ENCODE results near the gene IGFALS. TPM values are rescaled to one million over a fixed set of nuclear protein-coding genes. Genes with fewer than 3 reads are reported as not detected.

IGFALS gene
- total and polyA plus RNA-seq, 2 of the 4 experiments (the other 2 are of a cell fraction), result not detected

- peaks cover 12% of the 10 kb centered on the region for H3K4me1 ChIP-seq (ENCODE audit: control insufficient read depth, insufficient read depth, low read length)
- H3K23ac ChIP-seq (ENCODE audit: low read depth, low read length), result no peak overlapping the region
- DNase-seq (no peak), ATAC-seq (ENCODE audit: low read depth) (no peak)
- no peak overlapping the region for H2BK20ac ChIP-seq (ENCODE audit: low read depth, low read length)
- H4K91ac ChIP-seq (ENCODE audit: insufficient read depth, low read depth, low read length), result no peak overlapping the region
- H2BK15ac ChIP-seq (ENCODE audit: low read depth, low read length), result no peak overlapping the region
- no peak overlapping the region for H3K27ac ChIP-seq (ENCODE audit: insufficient read depth, low read length)
- H3K4me3 ChIP-seq (ENCODE audit: insufficient read depth, low read depth, low read length), result no peak overlapping the region
- no peak overlapping the region for H2BK5ac ChIP-seq (ENCODE audit: low read depth, low read length, poor library complexity, severe bottlenecking)
- H2AK9ac ChIP-seq (replicated peaks; ENCODE audit: low read depth, low read length, poor library complexity), result peak overlapping the region; percentile 13
- H3K9me3 ChIP-seq (ENCODE audit: control insufficient read depth, insufficient read depth, low read length), result no peaks in the 10 kb centered on the region
- 93% methylated on average over 5 of the region's 27 CpGs; no CpG with 5 or more reads in 1 of the 2 experiments for WGBS, 2 experiments (ENCODE audit: extremely low coverage in 2 of 2, insufficient read length in 1 of 2)
- no peak overlapping the region for H2AFZ ChIP-seq (replicated peaks; ENCODE audit: low read length, poor library complexity)
- in situ Hi-C loops (cut with MboI; ENCODE audit: low sequenced_read_pairs), result no loop called here
- H2BK120ac ChIP-seq (ENCODE audit: low read depth, low read length), result no peak overlapping the region
- dilution Hi-C loops (cut with HindIII; ENCODE audit: low sequenced_read_pairs, unreplicated experiment), result no loop called here
- peaks cover 10 to 40% of the 10 kb centered on the region in 2 experiments for H3K79me1 ChIP-seq (ENCODE audit: low read depth in 1 of 2, low read length in 2 of 2)
- TF ChIP-seq RFX5 (IDR thresholded peaks at IDR 0.05; ENCODE audit: low read depth, low read length), result no peak
- no peak for TF ChIP-seq SMC3 (IDR thresholded peaks at IDR 0.05; ENCODE audit: low read depth, low read length)
- TF ChIP-seq CEBPB (IDR thresholded peaks at IDR 0.05; ENCODE audit: low read depth, low read length), result no peak
- TF ChIP-seq USF2 (IDR thresholded peaks at IDR 0.05; ENCODE audit: low read depth, low read length), result no peak
- TF ChIP-seq RAD21 (IDR thresholded peaks at IDR 0.05; ENCODE audit: low read length), result no peak
- no peak for TF ChIP-seq CHD1 (IDR thresholded peaks at IDR 0.05; ENCODE audit: low read depth, low read length)
- TF ChIP-seq CTCF (conservative IDR thresholded peaks at IDR 0.05; ENCODE audit: low read depth, low read length), result no peak
- no peak for TF ChIP-seq ELK1 (IDR thresholded peaks at IDR 0.05; ENCODE audit: borderline replicate concordance, low read depth, low read length)
- no peak for TF ChIP-seq FOS (IDR thresholded peaks at IDR 0.05; ENCODE audit: low read depth, low read length)
- TF ChIP-seq MAZ (IDR thresholded peaks at IDR 0.05; ENCODE audit: borderline replicate concordance, low read depth, low read length), result no peak
- TF ChIP-seq BHLHE40 (IDR thresholded peaks at IDR 0.05; ENCODE audit: low read depth, low read length), result no peak
- TF ChIP-seq RCOR1 (IDR thresholded peaks at IDR 0.05; ENCODE audit: insufficient replicate concordance, low read length), result no peak
- H3K56ac ChIP-seq (ENCODE audit: extremely low read depth, insufficient read depth, low read length), result no peak overlapping the region
- no peak overlapping the region for H2AK5ac ChIP-seq (ENCODE audit: low read depth, low read length)
- ChIA-PET POLR2A (ENCODE audit: unreplicated experiment) (no interaction called here), CTCF (no interaction called here)
- no peak overlapping the region for H3K18ac ChIP-seq (ENCODE audit: low read depth, low read length)
- intact Hi-C loops (cut with micrococcal nuclease), result no loop called here
- no peak overlapping the region for H4K5ac ChIP-seq (ENCODE audit: low read depth, low read length)
- no peak overlapping the region for H3K14ac ChIP-seq (replicated peaks; ENCODE audit: low read depth, low read length)
- no peak overlapping the region for H4K8ac ChIP-seq (ENCODE audit: low read depth in 2 of 2, low read length in 2 of 2)
- peaks cover 47% of the 10 kb centered on the region for H3K36me3 ChIP-seq (ENCODE audit: control insufficient read depth, insufficient read depth, low read length)
- H3K9me1 ChIP-seq (ENCODE audit: insufficient read depth, low read length), result 0 out of 2 replicates have a peak, but pooled peaks cover 2% of the 10 kb centered on the region
- peaks cover 28% of the 10 kb centered on the region for H4K20me1 ChIP-seq (ENCODE audit: insufficient read depth, low read length)
- no peak overlapping the region for H3K9ac ChIP-seq (ENCODE audit: low read depth, low read length)
- H3K4ac ChIP-seq (ENCODE audit: low read depth, low read length), result no peak overlapping the region
- H3K4me2 ChIP-seq (ENCODE audit: low read depth, low read length), result no peak overlapping the region
- no peaks in the 10 kb centered on the region for H3K27me3 ChIP-seq (ENCODE audit: control insufficient read depth, insufficient read depth, low read length)
- BruUV-seq (replicated peaks), result no TSS peak
Observed at GRCh38 chr16:1769402-1770300, 23.9 kb downstream of the IGFALS start.
